ENCODE measurements around the gene DCTN5. TPM values are rescaled to one million over a fixed set of nuclear protein-coding genes. Genes with fewer than 3 reads are reported as not detected.

DCTN5 gene
- total RNA-seq, 1 experiment from 2014 or later: 101 TPM

DNA sequence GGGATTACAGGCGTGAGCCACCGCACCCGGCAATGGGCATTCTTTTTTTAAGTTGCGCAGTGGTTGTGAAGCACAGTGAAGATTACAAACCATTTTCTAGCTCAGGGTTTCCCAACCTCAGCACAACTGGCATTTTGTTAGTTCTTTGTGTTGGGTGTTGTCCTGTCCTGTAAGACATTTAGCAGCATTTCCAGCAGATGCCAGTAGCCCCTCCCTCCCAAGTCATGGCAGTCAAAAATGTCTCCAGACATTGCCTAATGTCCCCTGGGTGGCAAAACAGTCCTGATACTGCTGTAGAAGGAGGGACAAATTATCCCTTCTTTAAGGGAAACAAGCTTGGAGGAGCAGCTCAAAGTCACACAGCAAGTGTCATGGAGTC lies 53.0 kb downstream of the DCTN5 start:
- Histone ChIP-seq H3K27me3 (replicated peaks; ENCODE audit: control insufficient read depth, insufficient read depth, low read length) (no peaks in the 10 kb centered on the region), H3K36me3 (ENCODE audit: control insufficient read depth, insufficient read depth, low read length) (peaks cover 6% of the 10 kb centered on the region), H3K9me3 (no peaks in the 10 kb centered on the region), H3K4me1 (no peaks in the 10 kb centered on the region), H3K4me3 (ENCODE audit: low read depth, low read length) (no peak overlapping the region)
- CTCF ChIA-PET: no interaction called here
- no peak for DNase-seq
- H3K4me3 Mint-ChIP-seq (ENCODE audit: unreplicated experiment): no peak overlapping the region
- TF ChIP-seq, protein P1, sequence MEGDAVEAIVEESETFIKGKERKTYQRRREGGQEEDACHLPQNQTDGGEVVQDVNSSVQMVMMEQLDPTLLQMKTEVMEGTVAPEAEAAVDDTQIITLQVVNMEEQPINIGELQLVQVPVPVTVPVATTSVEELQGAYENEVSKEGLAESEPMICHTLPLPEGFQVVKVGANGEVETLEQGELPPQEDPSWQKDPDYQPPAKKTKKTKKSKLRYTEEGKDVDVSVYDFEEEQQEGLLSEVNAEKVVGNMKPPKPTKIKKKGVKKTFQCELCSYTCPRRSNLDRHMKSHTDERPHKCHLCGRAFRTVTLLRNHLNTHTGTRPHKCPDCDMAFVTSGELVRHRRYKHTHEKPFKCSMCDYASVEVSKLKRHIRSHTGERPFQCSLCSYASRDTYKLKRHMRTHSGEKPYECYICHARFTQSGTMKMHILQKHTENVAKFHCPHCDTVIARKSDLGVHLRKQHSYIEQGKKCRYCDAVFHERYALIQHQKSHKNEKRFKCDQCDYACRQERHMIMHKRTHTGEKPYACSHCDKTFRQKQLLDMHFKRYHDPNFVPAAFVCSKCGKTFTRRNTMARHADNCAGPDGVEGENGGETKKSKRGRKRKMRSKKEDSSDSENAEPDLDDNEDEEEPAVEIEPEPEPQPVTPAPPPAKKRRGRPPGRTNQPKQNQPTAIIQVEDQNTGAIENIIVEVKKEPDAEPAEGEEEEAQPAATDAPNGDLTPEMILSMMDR (IDR thresholded peaks at IDR 0.05; ENCODE audit: insufficient read depth in 1 of 2, low read depth in 1 of 2, low read length in 1 of 2, severe bottlenecking in 1 of 2, unreplicated experiment in 1 of 2): no peak
- H3K27ac Mint-ChIP-seq (ENCODE audit: unreplicated experiment): no peak overlapping the region
- no TSS peak for BruUV-seq (replicated peaks)
- H3K4me1 Mint-ChIP-seq (ENCODE audit: low read depth, unreplicated experiment): no peaks in the 10 kb centered on the region
- intact Hi-C loops (cut with micrococcal nuclease; ENCODE audit: unreplicated experiment): no loop called here
- POLR2A ChIA-PET: interaction anchor here (0.6 to 0.7 kb wide), 2 partner anchors 29 to 1385 kb away, joined by 3 read pairs; no protein-coding TSS in a partner anchor
- H3K36me3 Mint-ChIP-seq (ENCODE audit: insufficient read depth, unreplicated experiment): peaks cover 16% of the 10 kb centered on the region
- no peaks in the 10 kb centered on the region for H3K27me3 Mint-ChIP-seq (ENCODE audit: insufficient read depth, unreplicated experiment)
- no peaks in the 10 kb centered on the region for H3K9me3 Mint-ChIP-seq (ENCODE audit: unreplicated experiment)

- TF ChIP-seq, protein P1 (IDR thresholded peaks at IDR 0.05; ENCODE audit: insufficient read depth in 1 of 2, low read depth in 1 of 2, low read length in 1 of 2, severe bottlenecking in 1 of 2, unreplicated experiment in 1 of 2): no peak
- no TSS peak for BruUV-seq (replicated peaks)
- no peaks in the 10 kb centered on the region for H3K4me1 ChIP-seq
- intact Hi-C loops (cut with micrococcal nuclease; ENCODE audit: unreplicated experiment): no loop called here
- Mint-ChIP-seq H3K9me3 (ENCODE audit: unreplicated experiment) (no peaks in the 10 kb centered on the region), H3K36me3 (ENCODE audit: insufficient read depth, unreplicated experiment) (peaks cover 10% of the 10 kb centered on the region), H3K27ac (ENCODE audit: unreplicated experiment) (no peak overlapping the region), H3K27me3 (ENCODE audit: insufficient read depth, unreplicated experiment) (no peaks in the 10 kb centered on the region), H3K4me3 (ENCODE audit: unreplicated experiment) (no peak overlapping the region), H3K4me1 (ENCODE audit: low read depth, unreplicated experiment) (no peaks in the 10 kb centered on the region)
- peaks cover 2% of the 10 kb centered on the region for H3K36me3 ChIP-seq (ENCODE audit: control insufficient read depth, insufficient read depth, low read length)
- H3K27me3 ChIP-seq (replicated peaks; ENCODE audit: control insufficient read depth, insufficient read depth, low read length): no peaks in the 10 kb centered on the region
- ChIA-PET POLR2A (interaction anchor here (0.6 kb wide), 1 partner anchor 30 kb away, joined by 3 read pairs; no protein-coding TSS in a partner anchor), CTCF (no interaction called here)
- no peak overlapping the region for H3K4me3 ChIP-seq (ENCODE audit: low read depth, low read length)
- no peak for DNase-seq
- no peaks in the 10 kb centered on the region for H3K9me3 ChIP-seq
These were observed 53.5 kb downstream of the DCTN5 start for GRCh38 chr16:23694644-23695373.

DNA sequence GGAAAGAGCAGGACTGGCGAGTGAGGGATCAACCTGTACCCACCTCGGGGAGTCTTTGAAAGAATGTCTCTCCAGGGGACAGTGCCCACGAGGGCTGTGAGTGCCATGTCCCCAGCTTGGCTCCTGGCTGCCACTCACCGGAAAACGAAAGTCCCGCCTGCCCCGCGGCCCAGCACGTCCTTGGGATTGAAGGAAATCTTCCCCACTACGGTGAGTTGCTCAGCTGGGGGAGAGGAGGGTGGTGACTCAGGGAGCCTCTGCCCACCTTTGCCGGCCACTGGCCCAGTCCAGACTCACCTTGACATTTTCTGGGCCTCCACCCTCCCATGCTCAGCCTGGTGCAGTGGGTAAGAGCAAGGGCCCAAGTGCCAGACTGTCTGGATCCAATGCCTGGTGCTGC lies 54.5 kb downstream of the DCTN5 start:
- H3K27me3 Mint-ChIP-seq (ENCODE audit: insufficient read depth, unreplicated experiment): no peaks in the 10 kb centered on the region
- no peak overlapping the region for H3K4me3 Mint-ChIP-seq (ENCODE audit: unreplicated experiment)
- intact Hi-C loops (cut with micrococcal nuclease; ENCODE audit: unreplicated experiment): no loop called here
- no TSS peak for BruUV-seq (replicated peaks)
- H3K36me3 Mint-ChIP-seq (ENCODE audit: insufficient read depth, unreplicated experiment): peaks cover 4% of the 10 kb centered on the region
- H3K4me3 ChIP-seq (ENCODE audit: low read depth, low read length): no peak overlapping the region
- POLR2A ChIA-PET: no interaction called here
- no peaks in the 10 kb centered on the region for H3K9me3 ChIP-seq
- no peaks in the 10 kb centered on the region for H3K27me3 ChIP-seq (replicated peaks; ENCODE audit: control insufficient read depth, insufficient read depth, low read length)
- no peak overlapping the region for H3K27ac Mint-ChIP-seq (ENCODE audit: unreplicated experiment)
- no peak for DNase-seq
- no peaks in the 10 kb centered on the region for H3K4me1 ChIP-seq
- H3K4me1 Mint-ChIP-seq (ENCODE audit: low read depth, unreplicated experiment): no peaks in the 10 kb centered on the region
- H3K36me3 ChIP-seq (ENCODE audit: control insufficient read depth, insufficient read depth, low read length): peaks cover 2% of the 10 kb centered on the region; the same call in 1 of the 2 replicates
- TF ChIP-seq, protein P1 (IDR thresholded peaks at IDR 0.05; ENCODE audit: insufficient read depth in 1 of 2, low read depth in 1 of 2, low read length in 1 of 2, severe bottlenecking in 1 of 2, unreplicated experiment in 1 of 2): no peak
- no peaks in the 10 kb centered on the region for H3K9me3 Mint-ChIP-seq (ENCODE audit: unreplicated experiment)
- CTCF ChIA-PET: no interaction called here
